Measurements from ENCODE around the gene COL7A1.

- peak; percentile 71 for TF ChIP-seq CTCF (conservative IDR thresholded peaks at IDR 0.05; ENCODE audit: low read length)
- no peak for TF ChIP-seq EZH2phosphoT487 (IDR thresholded peaks at IDR 0.05; ENCODE audit: borderline replicate concordance, low read depth, low read length)
These were observed 14.2 kb upstream of the COL7A1 start, which contains the start of gene UQCRC1 for GRCh38 chr3:48609088-48610005.
